ENCODE results near the gene C11orf65.

DNA sequence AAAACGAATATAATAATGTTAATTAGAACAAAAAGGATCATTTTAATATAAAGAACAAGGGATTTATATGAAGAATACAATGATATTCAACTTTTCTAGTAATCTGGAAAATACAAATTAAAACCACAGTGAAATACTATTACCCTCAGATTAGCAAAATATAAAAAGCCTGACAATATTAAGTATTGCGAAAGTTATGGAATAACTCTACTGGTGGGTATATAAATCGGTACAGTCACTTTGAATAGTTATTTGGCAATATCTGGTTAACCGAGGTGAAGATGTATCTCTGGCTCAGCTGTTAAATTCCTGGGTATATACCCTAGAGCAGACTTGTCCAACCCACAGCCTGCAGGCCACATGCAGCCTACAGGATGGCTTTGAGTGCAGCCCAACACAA is 125.7 kb downstream of the C11orf65 start:
- TF ChIP-seq, protein P1, sequence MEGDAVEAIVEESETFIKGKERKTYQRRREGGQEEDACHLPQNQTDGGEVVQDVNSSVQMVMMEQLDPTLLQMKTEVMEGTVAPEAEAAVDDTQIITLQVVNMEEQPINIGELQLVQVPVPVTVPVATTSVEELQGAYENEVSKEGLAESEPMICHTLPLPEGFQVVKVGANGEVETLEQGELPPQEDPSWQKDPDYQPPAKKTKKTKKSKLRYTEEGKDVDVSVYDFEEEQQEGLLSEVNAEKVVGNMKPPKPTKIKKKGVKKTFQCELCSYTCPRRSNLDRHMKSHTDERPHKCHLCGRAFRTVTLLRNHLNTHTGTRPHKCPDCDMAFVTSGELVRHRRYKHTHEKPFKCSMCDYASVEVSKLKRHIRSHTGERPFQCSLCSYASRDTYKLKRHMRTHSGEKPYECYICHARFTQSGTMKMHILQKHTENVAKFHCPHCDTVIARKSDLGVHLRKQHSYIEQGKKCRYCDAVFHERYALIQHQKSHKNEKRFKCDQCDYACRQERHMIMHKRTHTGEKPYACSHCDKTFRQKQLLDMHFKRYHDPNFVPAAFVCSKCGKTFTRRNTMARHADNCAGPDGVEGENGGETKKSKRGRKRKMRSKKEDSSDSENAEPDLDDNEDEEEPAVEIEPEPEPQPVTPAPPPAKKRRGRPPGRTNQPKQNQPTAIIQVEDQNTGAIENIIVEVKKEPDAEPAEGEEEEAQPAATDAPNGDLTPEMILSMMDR (conservative IDR thresholded peaks at IDR 0.05; ENCODE audit: low read length), result no peak
- no peak for TF ChIP-seq EZH2phosphoT487 (IDR thresholded peaks at IDR 0.05; ENCODE audit: borderline replicate concordance, low read depth, low read length)

All from OCI-LY7 (cell line).